Gastroesophageal sphincter (tissue), 3 donors: ENCODE results near the gene HBG1.

Source experiments
- CTCF ChIP-seq, 4 experiments: fragments of 200-600 bp in 2 of 4; fragments of 450-650 bp in 2 of 4; sonication (generic) in 1 of 4; IDR thresholded peaks; one replicate each; pipeline ENCODE4 v1.5.1; 2017 to 2019; ENCODE audit warnings: antibody characterized with exemption in 4 of 4, mild to moderate bottlenecking in 2 of 4, moderate library complexity in 2 of 4
- EP300 ChIP-seq: sonication (generic); formaldehyde crosslinking; IDR thresholded peaks from one replicate; pipeline ENCODE4 v1.6.1; 2017; ENCODE audit warnings: antibody characterized with exemption, mild to moderate bottlenecking
- POLR2A ChIP-seq, 2 donors: fragments of 450-650 bp; IDR thresholded peaks; one replicate each; pipeline ENCODE4 v1.6.1; 2017; ENCODE audit warnings: antibody characterized with exemption in 2 of 2, mild to moderate bottlenecking in 2 of 2, moderate library complexity in 1 of 2
- POLR2AphosphoS5 ChIP-seq: sonication (generic); formaldehyde crosslinking; IDR thresholded peaks from one replicate; pipeline ENCODE4 v1.6.1; 2017; ENCODE audit warnings: antibody characterized with exemption

GRCh38 chr11:5232821-5233220 lies 16.8 kb downstream of the HBG1 start:
- TF ChIP-seq CTCF (IDR thresholded peaks at IDR 0.05) (no peak), POLR2A (IDR thresholded peaks at IDR 0.05) (no peak), EP300 (no peak), POLR2AphosphoS5 (no peak)
